H1 (cell line): Measurements from ENCODE around the gene TAPT1. TPM values are rescaled to one million over a fixed set of nuclear protein-coding genes. Genes with fewer than 3 reads are reported as not detected.

Experiments used
- CHD7 ChIP-seq: fragments of 300-600 bp; sonication (generic); IDR thresholded peaks from 2 replicates; pipeline ENCODE4 v1.7.1; 2012; ENCODE audit warnings: low read length, moderate library complexity, mild to moderate bottlenecking, inconsistent platforms; ENCODE audit not compliant: insufficient replicate concordance
- JUND ChIP-seq: IDR thresholded peaks from 2 replicates; pipeline ENCODE4 v1.6.1; 2011; ENCODE audit warnings: mild to moderate bottlenecking, improper control_type of control experiment, low read length
- PHF8 ChIP-seq: fragments of 200-600 bp; sonication (generic); conservative IDR thresholded peaks from 2 replicates; pipeline ENCODE4 v1.7.1; 2012; ENCODE audit warnings: low read depth, mild to moderate bottlenecking, inconsistent platforms, low read length, moderate library complexity
- polyA plus RNA-seq, 7 experiments: library from polyadenylated mRNA; depleted of rRNA in 3 of 7; stranded (reverse) in 5 of 7; unstranded in 2 of 7; fragments of >200 nt in 5 of 7; fragments of 200-250 nt in 2 of 7; gene quantifications; 1 replicate in 5 of 7; 2 replicates in 1 of 7; 4 replicates in 1 of 7; pipeline versions ENCODE4 v1.2.1 to v1.2.3, GENCODE V29; 2011 to 2013; ENCODE audit warnings: missing spikeins in 2 of 7, mixed read lengths in 2 of 7
- total RNA-seq: library from RNA; stranded (reverse); fragmentation: NEBNext Ultra II Directional; extraction: Animal tissue kit (Norgen Biotek cat#: 25700); gene quantifications from 2 replicates; pipeline ENCODE4 v1.2.1, GENCODE V29; 2021

The TAPT1 gene
- total and polyA plus RNA-seq, 2 of the 8 experiments (the other 6 are each of a cell fraction or from before 2014, with no cell fraction given) = 4.2 to 15.3 TPM

GRCh38 chr4:16207409-16207808 lies 18.9 kb downstream of the TAPT1 start (continued):
- TF ChIP-seq JUND = no peak
- TF ChIP-seq CHD7 = no peak
- no peak for TF ChIP-seq PHF8
